ENCODE data around the gene SERGEF.
"Not testable (repeated sequence)": the region's sequence is repeated elsewhere in the genome, so short reads cannot be mapped to it uniquely, and the experiment has no call there.

Gene SERGEF

DNA sequence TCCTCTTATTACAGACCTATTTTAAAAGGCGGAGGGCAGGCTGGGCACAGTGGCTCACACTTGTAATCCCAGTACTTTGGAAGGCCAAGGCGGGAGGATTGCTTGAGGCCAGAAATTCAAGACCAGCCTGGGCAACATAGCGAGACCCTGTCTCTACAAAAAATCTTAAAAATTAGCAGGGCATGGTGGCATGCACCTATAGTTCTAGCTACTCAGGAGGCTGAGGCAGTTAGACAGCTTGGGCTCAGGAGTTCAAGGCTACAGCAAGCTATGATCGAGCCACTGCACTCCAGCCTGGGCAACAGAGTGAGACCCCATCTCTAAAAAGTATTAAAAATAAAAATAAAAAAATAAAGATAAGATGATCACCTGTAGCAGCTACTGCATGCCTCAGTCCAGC lies 12.7 kb downstream of the SERGEF start:
- DNase-seq: not testable (repeated sequence)

DNA sequence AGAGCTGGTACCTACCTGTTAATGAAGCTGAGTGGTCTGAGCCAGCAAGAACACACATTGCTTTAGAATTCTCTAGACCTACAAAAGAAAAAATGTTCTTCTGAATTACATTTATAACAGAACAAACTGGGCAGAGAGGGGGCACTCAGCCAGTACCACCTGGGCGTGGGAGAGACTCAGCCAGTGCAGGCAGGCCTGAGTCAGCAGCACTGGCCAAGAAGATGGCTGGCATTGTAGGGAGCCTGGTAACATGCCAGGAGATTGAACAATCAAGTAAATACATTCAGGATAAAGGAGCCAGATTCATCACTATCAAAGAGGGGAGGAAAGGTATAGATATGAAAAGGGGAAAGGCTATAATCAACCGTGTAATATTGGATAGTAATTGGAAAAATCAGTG lies 19.9 kb downstream of the SERGEF start:
- peak; percentile 13 for DNase-seq

DNA sequence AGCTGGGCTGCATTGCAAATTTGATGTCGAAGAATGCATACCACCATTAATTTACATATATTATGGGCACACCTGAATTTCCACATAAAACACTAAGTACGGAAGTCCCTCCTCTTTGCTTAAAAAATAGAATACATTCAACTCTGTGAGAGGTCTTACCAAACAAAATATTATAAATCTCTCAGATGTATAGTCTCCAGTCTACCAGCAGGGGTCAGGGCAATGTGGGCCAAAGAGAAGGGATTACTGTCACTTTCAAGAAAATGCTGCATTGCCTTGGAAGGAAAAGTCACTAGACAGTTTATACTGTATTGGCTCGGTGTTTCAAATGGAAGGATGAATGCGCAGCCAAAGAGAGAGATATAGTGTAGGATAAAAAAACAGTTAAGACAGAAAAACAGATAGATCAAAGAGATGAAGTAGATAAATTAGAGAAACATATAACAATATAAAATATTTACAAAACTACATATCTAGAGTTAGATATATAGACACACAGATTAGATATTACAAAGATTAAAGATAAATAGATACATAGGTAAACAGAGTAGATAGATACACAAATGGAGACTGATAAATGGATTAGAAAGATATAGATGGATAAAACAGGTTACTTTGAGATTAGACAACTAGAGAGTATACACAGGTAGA lies 20.9 kb downstream of the SERGEF start:
- peak; percentile 35 for DNase-seq

DNA sequence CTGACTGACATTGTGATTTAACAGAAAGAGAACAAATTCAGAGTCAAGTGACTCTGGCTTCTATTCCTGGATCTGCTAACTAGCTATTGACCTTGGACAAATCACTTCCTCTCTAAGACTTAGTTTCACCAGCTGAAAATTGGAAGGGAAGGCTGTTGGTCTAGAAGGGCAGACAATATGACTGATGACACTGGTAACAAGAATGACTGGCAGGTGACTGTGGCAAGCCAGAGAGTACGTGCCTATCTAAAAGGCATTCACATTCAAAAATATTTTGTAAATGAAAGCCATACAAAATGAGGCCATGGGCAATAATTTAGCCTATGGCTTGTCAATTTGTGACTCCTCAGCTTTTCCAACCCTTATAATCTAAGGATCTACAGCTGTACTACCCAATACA lies 23.5 kb downstream of the SERGEF start:
- DNase-seq: no peak

DNA sequence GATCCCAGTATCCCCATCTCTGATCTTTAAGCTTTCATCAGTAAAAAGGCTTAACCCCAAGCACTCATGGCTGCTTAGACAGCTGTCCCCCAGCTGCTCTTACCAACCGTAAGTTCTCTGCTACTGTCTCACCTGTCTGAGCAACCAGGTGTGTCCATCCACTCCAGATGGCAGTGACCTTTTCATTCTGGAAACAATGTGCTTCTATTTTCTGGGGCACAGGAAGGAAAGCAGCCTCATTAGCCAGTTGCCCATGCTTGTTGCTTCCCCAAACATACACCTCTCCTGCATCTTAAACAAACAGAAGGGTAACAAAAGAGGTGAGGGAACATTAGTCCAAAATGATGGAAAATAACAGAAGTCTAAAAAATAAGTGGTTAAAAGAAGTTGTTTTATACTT lies 24.4 kb downstream of the SERGEF start:
- DNase-seq: no peak

DNA sequence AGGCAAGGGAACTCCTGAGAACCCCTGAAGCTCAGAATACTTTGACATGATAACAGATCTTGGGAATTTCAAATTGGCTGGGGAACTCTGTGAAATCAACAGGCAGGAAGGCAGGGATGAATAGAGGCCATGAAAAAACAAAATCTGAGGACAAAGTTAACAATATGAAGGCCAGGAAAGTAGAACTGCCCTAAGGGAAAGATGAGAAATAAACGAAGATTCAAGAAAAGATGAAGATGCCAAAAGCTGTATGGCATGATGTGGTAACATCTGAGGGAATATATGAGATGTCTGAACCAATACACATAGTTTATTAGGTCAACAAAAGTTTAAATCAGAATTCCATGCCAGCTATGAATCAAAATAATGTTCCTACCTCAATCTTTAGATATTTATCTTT lies 25.0 kb downstream of the SERGEF start:
- no peak for DNase-seq

DNA sequence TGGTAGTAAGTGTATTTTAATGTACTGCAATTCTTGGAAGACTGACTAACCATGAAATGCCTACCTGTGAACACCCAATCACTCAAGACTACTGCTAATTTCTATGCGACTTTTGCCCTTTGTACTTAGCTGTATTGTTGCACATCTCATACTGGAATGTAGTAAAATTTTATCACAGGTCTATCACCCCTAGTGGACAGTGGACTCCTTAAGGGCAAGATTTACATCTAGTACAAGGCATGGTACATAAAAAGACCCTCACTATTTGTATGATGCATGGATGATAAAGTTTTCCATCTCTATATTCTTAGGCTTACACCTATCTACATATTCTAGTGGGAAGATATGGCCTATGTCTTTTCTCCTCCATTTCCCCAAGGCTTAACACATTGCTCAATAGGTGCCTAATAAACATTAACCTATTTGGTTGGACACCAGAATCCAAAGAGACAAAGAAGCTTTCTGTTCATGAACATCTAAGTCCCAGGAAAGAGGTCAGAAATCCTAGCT lies 26.1 kb downstream of the SERGEF start:
- DNase-seq: no peak

DNA sequence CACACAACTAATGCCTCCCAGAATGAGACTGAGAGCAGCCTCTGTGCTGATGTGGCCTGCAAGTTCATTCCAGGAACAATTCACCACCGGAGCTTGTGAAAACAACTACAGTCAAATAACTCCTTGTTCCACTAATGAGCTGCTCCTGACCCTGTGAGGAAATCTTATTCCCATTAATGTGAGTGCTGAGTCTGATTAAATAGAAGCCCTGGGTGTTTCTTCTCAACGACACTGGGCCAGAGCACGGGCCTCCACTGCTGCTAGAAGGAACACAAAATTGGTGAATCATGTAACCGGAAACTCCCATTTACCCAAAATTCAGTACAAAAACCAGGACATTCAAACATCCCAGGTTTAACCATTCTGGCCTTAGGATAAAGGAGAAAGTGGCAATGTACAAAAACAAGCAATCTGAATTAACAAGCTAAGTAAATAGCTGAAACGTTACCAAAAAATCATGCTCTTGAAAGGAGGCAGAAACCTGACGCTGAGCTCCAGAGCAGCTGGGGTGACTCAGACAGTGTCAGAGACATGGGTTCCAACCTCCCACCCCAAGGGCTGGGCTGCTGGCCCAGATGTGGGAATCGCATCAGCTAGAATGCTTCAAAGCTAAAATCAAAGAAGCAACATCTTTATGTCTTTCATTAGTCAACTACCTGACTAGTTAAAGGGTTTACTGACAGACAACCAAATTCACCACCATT lies 26.7 kb downstream of the SERGEF start:
- DNase-seq: no peak

DNA sequence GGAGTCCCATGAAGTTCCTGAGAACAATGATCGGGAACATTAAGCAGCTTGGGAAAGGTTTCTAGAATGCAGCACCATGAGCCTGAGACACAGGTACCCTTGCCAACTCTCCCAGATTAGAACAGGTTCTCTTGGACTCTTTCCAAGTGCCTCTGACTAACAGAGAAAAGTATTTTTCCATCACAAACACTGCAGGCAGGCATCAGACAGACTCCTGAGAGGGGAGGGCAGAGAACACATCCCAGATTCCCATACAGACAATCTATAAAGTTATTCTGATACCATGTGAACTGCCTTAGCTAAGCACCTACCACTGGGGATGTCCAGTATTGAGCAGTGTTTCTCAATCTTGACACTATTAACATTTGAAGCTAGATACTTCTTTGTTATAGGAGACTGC lies 27.3 kb downstream of the SERGEF start:
- no peak for DNase-seq

DNA sequence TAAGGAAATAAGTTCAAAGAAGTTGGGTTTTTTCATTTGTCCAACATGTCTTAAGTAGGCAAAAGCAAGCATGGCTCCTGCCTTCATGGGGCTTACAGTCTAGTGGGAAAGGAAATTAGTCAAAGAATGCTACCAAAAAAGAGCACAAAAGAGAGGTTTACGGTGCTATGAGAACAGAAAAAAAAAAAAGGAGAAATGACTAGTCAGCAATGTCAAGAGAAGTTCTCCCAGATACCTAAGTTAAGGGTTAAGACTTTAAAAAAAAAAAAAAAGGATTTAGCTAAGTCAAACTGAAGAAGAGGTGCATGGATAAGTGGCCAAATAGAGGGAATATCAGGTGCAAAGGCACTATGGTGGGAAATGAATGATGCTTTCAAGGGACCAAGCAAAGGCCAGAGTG lies 29.3 kb downstream of the SERGEF start:
- DNase-seq: no peak

DNA sequence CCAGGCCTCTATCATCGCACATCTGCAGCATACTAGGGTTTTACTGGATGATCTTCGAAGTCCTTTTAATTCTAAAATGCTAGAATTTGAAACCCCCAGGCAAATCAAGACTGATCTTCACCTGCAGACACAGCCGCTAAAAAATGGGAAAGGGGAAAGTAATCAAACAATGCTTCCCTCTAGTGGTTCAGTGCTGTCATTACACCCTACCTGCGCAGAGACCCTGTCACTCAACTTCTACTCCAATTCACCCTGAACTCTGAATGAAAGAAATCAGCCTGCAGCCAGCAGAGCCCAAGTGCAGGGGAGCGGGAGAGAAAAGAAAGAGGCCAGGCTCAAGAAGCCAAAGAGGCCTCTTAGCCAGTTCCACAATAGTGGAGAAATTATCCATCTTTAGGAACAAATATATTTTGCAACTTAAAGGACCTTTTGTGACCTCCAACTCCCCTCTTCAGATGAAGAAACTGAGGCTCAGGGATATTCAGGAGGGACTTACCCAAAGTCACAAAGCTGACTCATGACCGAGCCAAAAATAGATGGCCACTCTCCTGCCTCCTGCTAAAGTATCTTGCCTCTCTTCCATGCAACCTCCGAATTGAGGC lies 33.0 kb downstream of the SERGEF start:
- DNase-seq: peak; percentile 41

DNA sequence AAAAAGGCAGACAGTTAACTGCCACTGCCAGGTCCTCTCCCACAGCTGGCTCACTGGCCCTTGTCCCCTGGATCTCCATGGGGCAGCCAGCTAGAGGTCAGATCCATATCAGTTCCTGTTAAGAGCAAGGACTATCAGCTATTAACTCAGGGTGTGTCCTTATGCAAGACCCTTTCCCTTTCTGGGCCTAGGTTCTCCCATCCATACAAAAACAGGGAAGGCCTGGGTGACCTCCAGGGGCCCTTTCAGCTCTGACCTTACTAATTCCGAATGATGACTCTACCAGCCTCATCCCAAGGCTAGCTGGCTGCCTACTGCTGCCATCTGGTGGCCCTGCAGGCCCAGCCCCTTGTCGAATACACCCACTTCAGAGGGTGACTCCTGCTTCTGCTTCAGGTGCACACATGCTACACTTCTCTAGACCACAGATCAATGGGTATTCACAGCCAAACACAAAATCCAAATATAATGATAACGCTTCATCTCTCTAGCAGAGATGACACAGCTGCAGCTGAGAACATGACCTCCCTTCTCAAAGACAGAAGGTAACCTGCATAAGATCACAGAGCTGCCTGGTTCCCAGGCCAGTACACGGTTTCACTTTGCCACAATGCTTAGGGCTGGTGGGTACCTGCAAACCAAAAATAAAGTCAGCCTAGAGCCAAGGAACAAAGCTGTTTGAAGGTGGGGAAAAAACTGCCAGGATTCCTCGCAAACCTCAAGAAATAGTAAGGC lies 34.1 kb downstream of the SERGEF start:
- DNase-seq: peak; percentile 47

DNA sequence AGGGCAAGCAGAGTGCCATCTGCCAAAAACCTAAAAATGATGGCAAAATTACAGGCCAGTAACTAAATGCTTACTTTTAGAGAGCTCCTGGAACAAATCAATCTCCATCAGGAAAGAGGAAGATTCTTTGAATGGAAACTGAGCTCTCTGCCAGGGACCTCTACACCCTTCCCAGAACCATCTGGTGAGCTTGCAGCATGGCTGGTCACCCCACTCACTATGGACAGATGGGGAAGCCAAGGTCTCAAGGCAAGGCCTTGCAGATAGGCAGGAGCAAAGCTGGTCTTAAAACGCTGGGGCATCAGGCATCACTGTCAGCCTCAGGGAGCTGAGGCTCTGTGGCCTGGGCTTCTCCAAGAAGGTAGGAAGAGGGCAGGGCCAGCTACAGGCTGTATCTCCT lies 36.2 kb downstream of the SERGEF start:
- no peak for DNase-seq

DNA sequence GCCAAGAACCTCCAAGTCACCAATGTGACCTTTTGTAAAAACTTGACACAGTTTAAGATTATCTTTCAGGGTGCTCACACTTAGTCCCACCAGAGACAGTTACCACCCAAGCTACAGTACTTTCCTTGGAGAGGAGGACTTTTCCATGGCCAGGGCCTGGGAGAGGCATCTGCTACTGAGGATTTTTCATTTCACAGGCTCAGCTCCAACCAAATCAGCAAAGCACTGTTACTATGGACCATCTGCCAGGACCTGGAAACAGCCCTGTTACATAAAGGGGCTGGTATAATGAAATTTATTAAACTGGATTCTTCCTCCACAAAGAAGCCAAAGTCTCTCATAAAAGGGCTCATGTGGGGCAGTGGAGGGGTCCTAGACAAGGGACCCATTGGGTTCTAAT lies 38.6 kb downstream of the SERGEF start:
- DNase-seq: no peak

DNA sequence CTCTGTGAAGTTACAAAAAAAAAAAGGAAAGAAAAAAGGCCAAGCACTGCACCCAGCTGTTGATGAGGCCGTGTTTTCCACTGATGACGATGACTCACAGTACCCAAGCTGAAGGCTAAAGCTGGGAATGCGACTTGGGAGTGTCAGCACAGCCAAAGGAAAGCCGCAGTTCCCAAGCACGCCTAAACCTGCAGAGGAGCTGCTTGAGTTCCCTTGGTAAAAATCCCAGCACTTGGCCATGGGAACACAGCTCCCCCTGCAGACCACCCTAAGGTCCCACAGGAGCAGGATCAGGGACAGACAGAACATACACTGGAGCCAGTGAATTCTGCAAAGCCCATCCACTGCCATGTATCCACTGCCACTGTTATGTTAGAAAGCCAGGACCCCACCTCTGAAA lies 39.9 kb downstream of the SERGEF start:
- no peak for DNase-seq

DNA sequence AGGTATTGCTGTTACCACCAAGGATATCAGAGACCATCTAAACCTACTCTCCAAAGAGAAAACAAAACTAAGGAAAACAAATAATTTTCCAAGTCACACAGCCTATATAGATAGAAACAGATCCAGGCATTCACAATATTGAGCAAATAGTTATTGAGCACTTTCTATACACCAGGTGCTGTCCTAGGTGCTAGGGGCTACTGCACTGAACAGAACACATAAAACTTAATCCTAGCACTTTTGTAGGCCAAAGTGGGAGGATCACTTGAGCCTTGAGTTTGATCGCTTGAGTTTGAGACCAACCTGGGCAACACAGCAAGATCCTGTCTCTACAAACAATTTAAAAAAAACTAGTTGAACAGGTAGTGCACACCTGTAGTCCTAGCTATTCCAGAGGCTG lies 44.6 kb downstream of the SERGEF start:
- no peak for DNase-seq

DNA sequence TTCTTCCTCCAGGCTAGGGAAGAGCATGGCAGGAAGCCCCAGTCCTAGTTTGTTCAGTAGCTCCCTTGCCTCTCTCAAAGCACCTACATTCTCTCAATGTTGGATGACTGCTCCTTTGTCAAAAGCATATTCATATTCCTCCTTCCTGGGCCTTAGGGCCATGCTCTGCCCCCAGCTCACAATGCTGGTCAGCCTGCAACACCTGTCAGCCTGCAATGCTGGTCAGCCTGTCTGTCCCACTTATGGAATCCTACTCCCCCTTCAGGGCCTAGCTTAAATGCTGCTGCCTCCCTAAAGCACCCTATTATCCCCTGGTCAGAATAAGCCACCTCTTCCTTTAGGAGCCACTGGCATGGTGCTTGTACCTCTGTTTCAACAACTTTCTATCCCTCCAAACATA lies 45.2 kb downstream of the SERGEF start:
- no peak for DNase-seq

DNA sequence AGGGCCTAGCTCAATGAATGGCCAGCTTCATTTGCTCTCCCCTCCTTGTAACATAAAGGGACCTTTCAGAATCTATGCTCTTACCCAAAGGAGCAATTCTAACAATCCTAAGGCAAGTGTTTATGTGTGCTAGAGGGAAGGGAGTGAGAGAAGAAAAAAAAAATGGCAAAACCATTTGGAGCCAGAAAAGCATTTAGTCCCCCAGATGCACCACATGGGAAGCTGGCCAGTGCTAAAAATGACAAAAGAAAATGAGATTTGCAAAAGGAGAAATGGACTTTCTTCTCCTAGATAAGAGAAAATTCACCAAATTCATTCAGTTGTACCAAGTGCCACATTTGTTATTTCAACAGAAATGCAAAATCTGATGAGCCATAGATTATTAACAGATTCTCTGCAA lies 52.8 kb downstream of the SERGEF start:
- no peak for DNase-seq

DNA sequence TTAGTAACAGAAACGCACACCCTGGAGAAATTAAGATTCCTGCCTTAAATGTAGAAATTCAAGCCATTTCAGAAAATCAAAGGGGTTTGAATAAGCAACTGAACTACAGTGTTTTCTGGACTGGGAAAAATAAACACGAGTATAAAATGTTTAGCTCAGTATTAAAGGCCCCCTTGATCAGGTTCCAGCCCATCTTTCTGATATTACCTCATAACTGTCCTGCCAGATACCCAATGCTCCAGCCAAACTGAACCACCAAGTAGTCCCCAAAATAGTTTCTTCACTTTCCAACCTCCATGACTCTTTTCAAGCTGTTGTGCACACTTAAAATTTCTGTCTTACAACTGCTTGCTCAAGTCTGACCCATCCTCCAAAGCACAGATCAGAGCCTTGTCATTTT lies 54.4 kb downstream of the SERGEF start:
- no peak for DNase-seq

DNA sequence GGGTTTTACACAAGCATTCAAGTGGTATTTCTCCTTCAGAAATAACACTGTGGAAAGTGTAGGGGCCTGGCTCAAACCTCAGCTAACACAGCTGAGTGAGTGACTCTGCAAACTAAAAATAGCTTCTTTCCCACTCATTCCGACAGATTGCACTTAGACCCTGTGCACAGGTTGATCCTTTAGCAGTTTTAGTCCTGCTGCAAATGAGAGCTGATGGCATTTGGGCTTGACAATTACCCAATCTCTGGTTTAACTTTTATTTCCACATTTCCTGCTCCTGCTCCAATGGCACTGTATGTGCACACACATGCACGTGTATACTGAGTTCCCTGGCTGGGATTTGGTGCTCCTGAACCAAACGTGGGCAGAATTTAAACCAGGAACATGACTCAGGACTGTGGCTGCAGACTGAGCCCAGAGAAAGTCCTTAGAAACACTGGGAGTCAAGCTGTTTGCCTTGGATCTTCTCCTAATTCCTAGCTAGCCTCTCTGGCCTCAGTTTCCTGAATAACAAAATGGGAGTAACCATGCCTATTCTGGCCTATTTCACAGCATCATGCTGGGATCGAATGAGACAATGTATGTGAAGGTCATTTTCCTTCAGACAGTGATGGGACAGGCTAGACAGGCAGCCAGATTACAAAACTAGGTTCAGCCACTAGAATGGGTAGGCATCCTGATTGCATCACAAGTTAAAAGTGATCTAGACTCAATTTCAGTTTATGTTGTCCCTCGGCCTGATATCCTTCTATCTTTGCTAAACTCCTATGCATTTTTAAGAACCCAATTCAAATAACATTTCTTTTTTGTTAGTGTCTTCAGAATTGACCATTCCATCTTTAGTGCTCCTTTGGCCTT lies 58.2 kb downstream of the SERGEF start:
- DNase-seq: no peak

DNA sequence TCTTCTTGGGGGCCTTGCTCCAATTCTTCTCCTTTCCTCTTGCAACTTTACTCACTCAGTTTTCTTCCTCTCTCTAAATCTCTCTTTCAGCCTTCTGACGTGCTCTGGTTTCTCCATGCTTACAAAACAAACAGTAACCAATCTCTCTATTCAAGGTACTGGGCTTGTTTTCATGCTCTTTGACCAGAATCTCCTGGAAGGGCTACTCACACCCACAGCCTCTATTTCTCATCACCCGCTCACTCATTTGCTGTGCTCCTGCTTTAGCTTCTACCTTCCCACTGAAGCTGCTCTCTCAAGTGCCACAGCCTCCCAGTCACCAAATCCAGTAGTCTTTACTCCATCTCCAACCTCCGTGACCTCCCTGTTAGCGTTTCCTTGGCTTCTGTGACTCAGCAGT lies 60.4 kb downstream of the SERGEF start:
- DNase-seq: no peak

DNA sequence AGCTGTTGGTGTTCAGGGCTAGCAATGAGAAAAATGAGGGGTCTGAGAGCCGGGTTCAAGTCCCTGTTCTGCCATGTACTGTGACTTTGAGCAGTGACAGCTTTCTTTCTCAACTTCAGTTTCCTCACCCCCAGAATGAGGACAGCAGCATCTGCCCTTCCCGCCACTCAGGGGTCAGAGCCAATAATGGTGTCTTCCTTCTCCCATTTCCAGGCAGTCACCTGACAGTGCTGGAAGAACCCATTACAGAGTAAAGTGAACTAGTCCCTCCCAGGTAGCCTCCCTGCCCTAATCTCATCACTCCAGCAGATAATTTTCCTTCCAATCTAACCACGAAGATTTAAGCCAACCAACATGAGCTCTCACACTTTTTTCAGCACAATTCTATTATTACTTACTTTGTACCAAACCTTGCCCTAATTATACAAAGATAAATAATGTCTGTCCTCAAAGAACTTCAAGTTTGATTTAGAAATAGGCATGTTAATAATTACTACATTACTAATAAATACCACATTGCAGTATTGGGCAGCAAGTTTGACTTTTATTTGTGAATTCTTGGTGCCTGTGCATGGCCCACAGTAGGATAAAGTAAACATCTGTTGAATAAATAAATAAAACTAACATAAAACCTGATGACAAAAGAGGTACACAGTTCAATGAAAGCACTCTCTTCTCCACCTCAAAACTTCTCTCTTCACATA lies 61.0 kb downstream of the SERGEF start:
- DNase-seq: no peak

Data from midbrain (tissue), 1 donor.